Neural progenitor cell (in vitro differentiated cells): ENCODE data around the gene CLDND1.

Source experiments
- EZH2 ChIP-seq: fragments of 200-600 bp; sonication (generic); IDR thresholded peaks from 2 replicates; pipeline ENCODE4 v1.6.1; 2017; ENCODE audit warnings: antibody characterized with exemption, mild to moderate bottlenecking, moderate library complexity
- TF ChIP-seq, protein P1 (sequence below): fragments of 200-600 bp; sonication (generic); IDR thresholded peaks from 2 replicates; pipeline ENCODE4 v1.5.1; 2017; ENCODE audit warnings: antibody characterized with exemption, mild to moderate bottlenecking

DNA sequence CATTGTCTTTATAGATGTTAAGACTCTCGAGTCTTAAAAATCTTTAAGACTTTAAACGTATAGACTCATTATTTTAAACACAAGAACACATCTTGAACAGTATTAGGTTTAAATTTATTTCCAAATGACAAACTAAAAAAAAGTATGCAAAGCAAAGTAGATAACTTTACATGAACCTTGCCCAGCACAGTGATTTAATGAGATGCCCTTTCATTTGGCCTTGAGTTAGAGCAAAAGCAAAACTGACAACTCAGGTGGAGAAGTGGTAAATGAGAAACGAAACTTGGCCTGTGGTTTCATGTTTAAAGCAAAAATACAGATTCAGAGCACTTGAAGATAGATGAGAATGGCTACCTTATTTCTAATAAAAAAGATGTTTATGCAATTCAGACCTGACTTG is 17.6 kb upstream of the CLDND1 start:
- no peak for TF ChIP-seq EZH2
- TF ChIP-seq, protein P1, sequence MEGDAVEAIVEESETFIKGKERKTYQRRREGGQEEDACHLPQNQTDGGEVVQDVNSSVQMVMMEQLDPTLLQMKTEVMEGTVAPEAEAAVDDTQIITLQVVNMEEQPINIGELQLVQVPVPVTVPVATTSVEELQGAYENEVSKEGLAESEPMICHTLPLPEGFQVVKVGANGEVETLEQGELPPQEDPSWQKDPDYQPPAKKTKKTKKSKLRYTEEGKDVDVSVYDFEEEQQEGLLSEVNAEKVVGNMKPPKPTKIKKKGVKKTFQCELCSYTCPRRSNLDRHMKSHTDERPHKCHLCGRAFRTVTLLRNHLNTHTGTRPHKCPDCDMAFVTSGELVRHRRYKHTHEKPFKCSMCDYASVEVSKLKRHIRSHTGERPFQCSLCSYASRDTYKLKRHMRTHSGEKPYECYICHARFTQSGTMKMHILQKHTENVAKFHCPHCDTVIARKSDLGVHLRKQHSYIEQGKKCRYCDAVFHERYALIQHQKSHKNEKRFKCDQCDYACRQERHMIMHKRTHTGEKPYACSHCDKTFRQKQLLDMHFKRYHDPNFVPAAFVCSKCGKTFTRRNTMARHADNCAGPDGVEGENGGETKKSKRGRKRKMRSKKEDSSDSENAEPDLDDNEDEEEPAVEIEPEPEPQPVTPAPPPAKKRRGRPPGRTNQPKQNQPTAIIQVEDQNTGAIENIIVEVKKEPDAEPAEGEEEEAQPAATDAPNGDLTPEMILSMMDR, result no peak
